PC-9 (cell line): ENCODE measurements around the gene TTLL1. TPM values are rescaled to one million over a fixed set of nuclear protein-coding genes. Genes with fewer than 3 reads are reported as not detected.

Experiments
- BruUV-seq: library from RNA; stranded (reverse); fragments of 400-500 nt; replicated peaks from 2 replicates; lab custom pipeline; 2021; lab: Mats Ljungman, UMichigan
- CTCF ChIA-PET: fragments of 300-600 bp; sonication (Branson Sonifier 250); formaldehyde crosslinking; loops from one replicate; lab custom pipeline; 2022; ENCODE audit warnings: antibody characterized with exemption; lab: Charles Lee
- POLR2A ChIA-PET: fragments of 300-600 bp; sonication (Branson Sonifier 250); formaldehyde crosslinking; loops from one replicate; lab custom pipeline; 2022; ENCODE audit warnings: antibody characterized with exemption; ENCODE audit not compliant: unreplicated experiment; lab: Charles Lee
- DNase-seq, 2 experiments: peaks; one replicate each; pipeline versions ENCODE4 v3.0.0 to v3.0.0-alpha.2; 2015 to 2022; ENCODE audit warnings: mixed read lengths in 1 of 2
- H2AFZ ChIP-seq: fragments of 200-600 bp; sonication (generic); 2 replicates; pipeline ENCODE4 v1.8.1; 2017; ENCODE audit warnings: antibody characterized with exemption
- H3F3A ChIP-seq: fragments of 200-600 bp; sonication (generic); 2 replicates; pipeline ENCODE4 v1.8.1; 2017; ENCODE audit warnings: antibody characterized with exemption, mild to moderate bottlenecking, low read depth; ENCODE audit not compliant: insufficient read depth
- H3K27ac ChIP-seq: fragments of 200-600 bp; sonication (generic); 2 replicates; pipeline ENCODE4 v1.6.1; 2016; ENCODE audit warnings: mixed run types
- H3K27me3 ChIP-seq: fragments of 200-600 bp; sonication (generic); 2 replicates; pipeline ENCODE4 v1.6.1; 2016; ENCODE audit warnings: low read depth, mixed run types; ENCODE audit not compliant: insufficient read depth
- H3K36me3 ChIP-seq: fragments of 200-600 bp; sonication (generic); 2 replicates; pipeline ENCODE4 v1.6.1; 2016; ENCODE audit warnings: low read depth, mixed run types
- H3K4me1 ChIP-seq: fragments of 200-600 bp; sonication (generic); replicated peaks from 2 replicates; pipeline ENCODE4 v1.6.1; 2016; ENCODE audit warnings: mixed run types; ENCODE audit not compliant: insufficient read depth
- H3K4me2 ChIP-seq: fragments of 200-600 bp; sonication (generic); 2 replicates; pipeline ENCODE4 v1.6.1; 2017; ENCODE audit warnings: mixed run types
- H3K4me3 ChIP-seq: fragments of 200-600 bp; sonication (generic); 2 replicates; pipeline ENCODE4 v1.6.1; 2016; ENCODE audit warnings: mixed run types
- H3K79me2 ChIP-seq: fragments of 200-600 bp; sonication (generic); 2 replicates; pipeline ENCODE4 v1.6.1; 2017; ENCODE audit warnings: low read depth, mixed run types
- H3K9me2 ChIP-seq: fragments of 200-600 bp; sonication (generic); 2 replicates; pipeline ENCODE4 v1.8.1; 2017; ENCODE audit warnings: mild to moderate bottlenecking; ENCODE audit not compliant: insufficient read depth
- H3K9me3 ChIP-seq: fragments of 200-600 bp; sonication (generic); 2 replicates; pipeline ENCODE4 v1.8.1; 2016; ENCODE audit warnings: low read depth; ENCODE audit not compliant: insufficient read depth
- H4K20me1 ChIP-seq: fragments of 200-600 bp; sonication (generic); 2 replicates; pipeline ENCODE4 v1.8.1; 2017; ENCODE audit not compliant: insufficient read depth
- CTCF ChIP-seq: fragments of 200-600 bp; sonication (generic); conservative IDR thresholded peaks from 2 replicates; pipeline ENCODE4 v1.6.1; 2017; ENCODE audit warnings: mixed run types, antibody characterized with exemption, mild to moderate bottlenecking, moderate library complexity
- EZH2 ChIP-seq: fragments of 200-600 bp; sonication (generic); IDR thresholded peaks from 2 replicates; pipeline ENCODE4 v1.8.0; 2017; ENCODE audit warnings: antibody characterized with exemption, low read depth
- intact Hi-C: fragments of 100-400 bp; cut with micrococcal nuclease; formaldehyde crosslinking; loops from one replicate; pipeline ENCODE4 v1.10.0; 2022; ENCODE audit not compliant: unreplicated experiment
- total RNA-seq: library from RNA; stranded (reverse); gene quantifications from 2 replicates; pipeline ENCODE4 v1.2.3, GENCODE V29; 2021

Gene TTLL1
- total RNA-seq, 1 experiment from 2014 or later = 7.8 TPM

GRCh38 chr22:43079742-43080141, 9.4 kb downstream of the TTLL1 start:
- no peak overlapping the region for H2AFZ ChIP-seq
- no peaks in the 10 kb centered on the region for H3K36me3 ChIP-seq
- no peaks in the 10 kb centered on the region for H3K79me2 ChIP-seq
- H4K20me1 ChIP-seq = no peaks in the 10 kb centered on the region
- H3F3A ChIP-seq = peaks cover 16% of the 10 kb centered on the region
- H3K4me3 ChIP-seq = no peak overlapping the region
- intact Hi-C loops = no loop called here
- no peak overlapping the region for H3K27ac ChIP-seq
- TF ChIP-seq EZH2 (no peak), CTCF (no peak)
- H3K9me2 ChIP-seq = no peaks in the 10 kb centered on the region
- H3K9me3 ChIP-seq = no peaks in the 10 kb centered on the region
- DNase-seq = no peak
- ChIA-PET POLR2A (interaction anchor here (0.6 kb wide), 1 partner anchor 19 kb away, joined by 5 read pairs; no protein-coding TSS in a partner anchor), CTCF (interaction anchor here (0.6 kb wide), 1 partner anchor 1338 kb away, joined by 13 read pairs; no protein-coding TSS in a partner anchor)
- no TSS peak for BruUV-seq
- H3K4me2 ChIP-seq = no peak overlapping the region
- peaks cover 7% of the 10 kb centered on the region for H3K4me1 ChIP-seq
- no peaks in the 10 kb centered on the region for H3K27me3 ChIP-seq

DNA sequence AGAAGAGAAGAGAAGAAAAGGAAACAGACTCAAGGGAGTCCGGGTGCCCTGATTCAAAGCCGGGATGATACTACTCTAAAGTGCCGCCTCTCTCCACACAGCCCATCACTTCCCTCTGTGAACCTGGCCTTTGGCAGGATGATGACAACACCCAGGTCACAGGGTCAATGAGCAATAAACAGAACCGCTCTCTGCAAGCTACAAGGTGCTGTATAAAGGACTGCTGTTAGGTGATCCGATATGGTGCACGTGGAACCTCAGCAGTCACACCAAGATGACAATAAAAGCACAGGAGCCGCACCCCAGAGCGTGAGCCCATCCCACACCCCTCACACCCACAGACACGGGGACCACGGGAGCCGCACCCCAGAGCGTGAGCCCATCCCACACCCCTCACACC, 10.7 kb downstream of the TTLL1 start:
- DNase-seq = no peak
- H4K20me1 ChIP-seq = no peaks in the 10 kb centered on the region
- H3K4me2 ChIP-seq = no peak overlapping the region
- POLR2A ChIA-PET = no interaction called here
- CTCF ChIA-PET = no interaction called here
- peaks cover 7% of the 10 kb centered on the region for H3K4me1 ChIP-seq
- intact Hi-C loops = no loop called here
- peaks cover 16% of the 10 kb centered on the region for H3F3A ChIP-seq
- H3K9me3 ChIP-seq = no peaks in the 10 kb centered on the region
- TF ChIP-seq EZH2 = no peak
- no peak for TF ChIP-seq CTCF
- no TSS peak for BruUV-seq
- H3K79me2 ChIP-seq = no peaks in the 10 kb centered on the region
- H3K36me3 ChIP-seq = no peaks in the 10 kb centered on the region
- H2AFZ ChIP-seq = no peak overlapping the region
- H3K9me2 ChIP-seq = no peaks in the 10 kb centered on the region
- H3K4me3 ChIP-seq = no peak overlapping the region
- no peaks in the 10 kb centered on the region for H3K27me3 ChIP-seq
- no peak overlapping the region for H3K27ac ChIP-seq

DNA sequence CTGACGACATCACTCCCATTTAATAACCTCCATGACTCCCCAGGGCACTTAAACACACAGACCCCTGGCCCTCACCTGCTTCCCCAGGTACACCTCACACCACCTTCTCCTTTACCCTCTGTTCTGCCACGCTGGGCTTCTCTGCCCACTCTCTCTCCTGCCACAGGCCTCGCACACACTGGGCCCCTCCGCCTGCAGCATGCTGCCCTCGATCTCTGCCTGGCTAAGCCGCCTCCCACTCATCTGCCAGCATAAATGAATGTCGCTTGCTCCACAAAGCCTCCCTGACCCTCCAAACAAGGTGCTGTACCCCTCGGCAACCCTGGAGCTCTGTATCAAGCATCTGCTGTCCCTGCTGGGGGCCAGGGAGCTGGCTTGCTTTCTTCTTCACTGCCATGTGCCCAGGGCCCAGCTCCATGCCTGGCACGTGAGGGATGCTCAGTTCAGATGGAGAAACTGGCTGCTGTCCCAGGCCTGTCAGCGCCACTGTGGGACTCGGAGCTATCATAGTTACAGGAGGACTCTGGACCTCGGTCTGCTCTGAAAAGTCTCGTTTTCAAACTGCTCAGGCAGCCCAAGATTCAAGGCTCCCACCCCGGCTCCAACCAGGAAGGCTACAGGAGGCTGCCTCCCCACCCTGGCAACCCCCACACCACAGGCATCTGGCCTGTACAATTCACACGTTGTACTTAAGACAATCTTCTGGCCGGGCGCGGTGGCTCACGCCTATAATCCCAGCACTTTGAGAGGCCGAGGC, 11.9 kb downstream of the TTLL1 start:
- Histone ChIP-seq H3K36me3 (no peaks in the 10 kb centered on the region), H3K4me1 (peaks cover 7% of the 10 kb centered on the region), H3K27ac (no peak overlapping the region), H3K4me2 (no peak overlapping the region), H3K4me3 (no peak overlapping the region), H4K20me1 (no peaks in the 10 kb centered on the region), H3F3A (peaks cover 12% of the 10 kb centered on the region), H2AFZ (no peak overlapping the region), H3K9me3 (no peaks in the 10 kb centered on the region), H3K27me3 (no peaks in the 10 kb centered on the region), H3K79me2 (no peaks in the 10 kb centered on the region), H3K9me2 (no peaks in the 10 kb centered on the region)
- ChIA-PET CTCF (no interaction called here), POLR2A (no interaction called here)
- no TSS peak for BruUV-seq
- no peak for TF ChIP-seq CTCF
- TF ChIP-seq EZH2 = no peak
- intact Hi-C loops = no loop called here
- no peak for DNase-seq
